Left ventricle myocardium inferior (tissue), 1 donor: ENCODE data around the gene RELA. TPM values are rescaled to one million over a fixed set of nuclear protein-coding genes. Genes with fewer than 3 reads are reported as not detected.
"Not testable (repeated sequence)": the region's sequence is repeated elsewhere in the genome, so short reads cannot be mapped to it uniquely, and the experiment has no call there.

ENCODE experiments used
- DNase-seq: peaks from one replicate; pipeline ENCODE4 v3.0.0-alpha.2; 2020
- H3K27ac ChIP-seq: fragments of 200-600 bp; replicated peaks from 2 replicates; pipeline ENCODE4 v1.8.0; 2021
- H3K27me3 ChIP-seq: fragments of 200-600 bp; 2 replicates; pipeline ENCODE4 v1.8.0; 2021; ENCODE audit warnings: low read depth
- H3K36me3 ChIP-seq: fragments of 200-600 bp; 2 replicates; pipeline ENCODE4 v1.8.0; 2021
- H3K4me1 ChIP-seq: fragments of 200-600 bp; 2 replicates; pipeline ENCODE4 v1.8.0; 2021
- H3K4me3 ChIP-seq: fragments of 200-600 bp; 2 replicates; pipeline ENCODE4 v1.8.0; 2021; ENCODE audit warnings: mild to moderate bottlenecking, moderate library complexity
- H3K9me3 ChIP-seq: fragments of 200-600 bp; replicated peaks from 2 replicates; pipeline ENCODE4 v1.8.0; 2021
- CTCF ChIP-seq: fragments of 200-600 bp; IDR thresholded peaks from 2 replicates; pipeline ENCODE4 v1.8.0; 2021; ENCODE audit warnings: antibody characterized with exemption, mild to moderate bottlenecking, borderline replicate concordance
- intact Hi-C: fragments of 100-400 bp; cut with micrococcal nuclease; formaldehyde crosslinking; loops from one replicate; pipeline ENCODE4 v1.11.0; 2022
- long read RNA-seq: library from polyadenylated mRNA; unstranded; transcript quantifications from one replicate; pipeline ENCODE4 v2.0.0, GENCODE V29; 2021
- total RNA-seq: library from RNA; stranded (reverse); fragmentation: NEBNext Ultra II Directional; extraction: Animal tissue kit (Norgen Biotek cat#: 25700); gene quantifications from one replicate; pipeline ENCODE4 v1.2.1, GENCODE V29; 2021
- donor health status: DM: no; HTN: yes; CAD: no; lungs with severe emphysema.

The RELA gene
- total RNA-seq, result 33.8 TPM
- long read RNA-seq, transcript RELA-202 (11 exons, 2,700 nt), result major isoform, 34 of 51 reads
- long read RNA-seq, partial matches to known transcripts, result 13 of 51 reads
- long read RNA-seq, other reads (novel, unspliced or antisense), result 2 of 51 reads

- no peaks in the 10 kb centered on the region for H3K27me3 ChIP-seq
- no peaks in the 10 kb centered on the region for H3K9me3 ChIP-seq
- H3K4me1 ChIP-seq, result peaks cover 55% of the 10 kb centered on the region
- intact Hi-C loops, result no loop called here
- no peak for TF ChIP-seq CTCF
- peak; percentile 95 for DNase-seq
- H3K27ac ChIP-seq, result peak within 1 kb of the TSS; percentile 100
- peak within 1 kb of the TSS; percentile 99 for H3K4me3 ChIP-seq
- peaks cover 36% of the 10 kb centered on the region for H3K36me3 ChIP-seq
Measured at GRCh38 chr11:65662799-65663638, at the start of gene RELA. Gene RELA, minus strand, starts transcription at chr11:65662916. Its CDS starts 84 bp downstream, at chr11:65662832.

- H3K4me1 ChIP-seq, result peaks cover 33% of the 10 kb centered on the region
- no peaks in the 10 kb centered on the region for H3K27me3 ChIP-seq
- no peaks in the 10 kb centered on the region for H3K9me3 ChIP-seq
- peak; percentile 99 for DNase-seq
- H3K36me3 ChIP-seq, result peaks cover 40% of the 10 kb centered on the region
- peak within 1 kb of the TSS; percentile 98 for H3K27ac ChIP-seq
- peak; percentile 99 for TF ChIP-seq CTCF
- intact Hi-C loops, result no loop called here
- peak within 1 kb of the TSS; percentile 75 for H3K4me3 ChIP-seq
Measured at GRCh38 chr11:65711785-65712632, 49.3 kb upstream of the RELA start, which contains the start of gene KAT5. Gene KAT5, plus strand, starts transcription at chr11:65712252. Its CDS starts 16 bp downstream, at chr11:65712268.

GRCh38 chr11:65710421-65710820 lies 47.7 kb upstream of the RELA start:
- peaks cover 24% of the 10 kb centered on the region for H3K36me3 ChIP-seq
- no peak overlapping the region for H3K4me3 ChIP-seq
- intact Hi-C loops, result no loop called here
- H3K4me1 ChIP-seq, result peaks cover 34% of the 10 kb centered on the region
- no peaks in the 10 kb centered on the region for H3K9me3 ChIP-seq
- no peak for DNase-seq
- no peak for TF ChIP-seq CTCF
- H3K27ac ChIP-seq, result no peak overlapping the region
- H3K27me3 ChIP-seq, result no peaks in the 10 kb centered on the region

- Histone ChIP-seq H3K36me3 (peaks cover 17% of the 10 kb centered on the region), H3K27me3 (no peaks in the 10 kb centered on the region), H3K4me3 (no peak overlapping the region), H3K9me3 (no peaks in the 10 kb centered on the region), H3K27ac (no peak overlapping the region), H3K4me1 (peaks cover 34% of the 10 kb centered on the region)
- DNase-seq, result no peak
- TF ChIP-seq CTCF, result no peak
- intact Hi-C loops, result no loop called here
Measured at GRCh38 chr11:65709661-65710060, 46.9 kb upstream of the RELA start.

- Histone ChIP-seq H3K36me3 (peaks cover 5% of the 10 kb centered on the region), H3K9me3 (no peaks in the 10 kb centered on the region), H3K4me1 (peaks cover 31% of the 10 kb centered on the region), H3K27ac (no peak overlapping the region), H3K4me3 (no peak overlapping the region), H3K27me3 (no peaks in the 10 kb centered on the region)
- TF ChIP-seq CTCF, result no peak
- intact Hi-C loops, result no loop called here
- DNase-seq, result no peak
Measured at GRCh38 chr11:65708451-65708850, 45.7 kb upstream of the RELA start.

GRCh38 chr11:65707002-65707401 lies 44.3 kb upstream of the RELA start:
- peaks cover 17% of the 10 kb centered on the region for H3K4me1 ChIP-seq
- H3K27ac ChIP-seq, intact Hi-C loops: not testable (repeated sequence)

More at GRCh38 chr11:65707002-65707401, 44.3 kb upstream of the RELA start:
- not testable (repeated sequence) for H3K9me3 ChIP-seq, H3K36me3 ChIP-seq, H3K27me3 ChIP-seq, DNase-seq, H3K4me3 ChIP-seq
